Peyer's patch (tissue), 4 donors: Measurements from ENCODE around the gene LRIT2.

Source experiments
- POLR2A ChIP-seq, 2 donors: fragments of 450-650 bp; IDR thresholded peaks; one replicate each; pipeline ENCODE4 v1.5.1; 2017; ENCODE audit warnings: antibody characterized with exemption in 2 of 2, mild to moderate bottlenecking in 2 of 2, moderate library complexity in 2 of 2
- TF ChIP-seq, protein P1 (sequence below), 6 experiments: fragments of 450-650 bp in 4 of 6; fragments of 200-600 bp in 2 of 6; sonication (generic) in 1 of 6; IDR thresholded peaks; one replicate each; pipeline ENCODE4 v1.5.1; 2017 to 2019; ENCODE audit warnings: antibody characterized with exemption in 6 of 6, mild to moderate bottlenecking in 3 of 6, moderate library complexity in 1 of 6

DNA sequence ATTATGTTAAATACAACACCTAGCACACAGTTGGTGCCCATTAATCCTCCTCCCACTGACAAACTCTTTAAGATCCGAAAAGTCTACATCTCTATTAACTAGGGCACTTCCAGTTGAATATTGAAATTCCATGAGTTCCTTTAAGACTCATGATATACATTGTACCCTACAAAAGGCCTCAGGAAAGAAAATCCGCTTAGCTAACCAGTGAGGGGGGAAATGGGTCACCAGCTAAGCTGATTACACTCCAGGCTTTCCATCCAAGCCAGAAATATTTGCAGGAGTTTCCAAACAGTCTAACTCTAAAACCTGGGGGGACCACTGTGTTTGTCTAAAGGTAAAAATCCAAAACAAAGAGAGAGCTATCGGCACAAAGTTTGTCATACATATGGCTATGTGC lies 1.3 kb upstream of the LRIT2 start:
- TF ChIP-seq, protein P1, sequence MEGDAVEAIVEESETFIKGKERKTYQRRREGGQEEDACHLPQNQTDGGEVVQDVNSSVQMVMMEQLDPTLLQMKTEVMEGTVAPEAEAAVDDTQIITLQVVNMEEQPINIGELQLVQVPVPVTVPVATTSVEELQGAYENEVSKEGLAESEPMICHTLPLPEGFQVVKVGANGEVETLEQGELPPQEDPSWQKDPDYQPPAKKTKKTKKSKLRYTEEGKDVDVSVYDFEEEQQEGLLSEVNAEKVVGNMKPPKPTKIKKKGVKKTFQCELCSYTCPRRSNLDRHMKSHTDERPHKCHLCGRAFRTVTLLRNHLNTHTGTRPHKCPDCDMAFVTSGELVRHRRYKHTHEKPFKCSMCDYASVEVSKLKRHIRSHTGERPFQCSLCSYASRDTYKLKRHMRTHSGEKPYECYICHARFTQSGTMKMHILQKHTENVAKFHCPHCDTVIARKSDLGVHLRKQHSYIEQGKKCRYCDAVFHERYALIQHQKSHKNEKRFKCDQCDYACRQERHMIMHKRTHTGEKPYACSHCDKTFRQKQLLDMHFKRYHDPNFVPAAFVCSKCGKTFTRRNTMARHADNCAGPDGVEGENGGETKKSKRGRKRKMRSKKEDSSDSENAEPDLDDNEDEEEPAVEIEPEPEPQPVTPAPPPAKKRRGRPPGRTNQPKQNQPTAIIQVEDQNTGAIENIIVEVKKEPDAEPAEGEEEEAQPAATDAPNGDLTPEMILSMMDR (IDR thresholded peaks at IDR 0.05), result no peak
- TF ChIP-seq POLR2A (IDR thresholded peaks at IDR 0.05), result no peak
